Vagina (tissue), 2 donors: ENCODE data around the gene E2F1. TPM values are rescaled to one million over a fixed set of nuclear protein-coding genes. Genes with fewer than 3 reads are reported as not detected.

Experiments used
- DNase-seq, 2 donors: peaks; one replicate each; pipeline ENCODE4 v3.0.0-alpha.2; 2017; ENCODE audit errors: extremely low spot score in 2 of 2
- H3K27ac ChIP-seq: fragments of 200-600 bp; sonication (generic); one replicate; pipeline ENCODE4 v1.5.1; 2019
- H3K27me3 ChIP-seq: fragments of 200-600 bp; sonication (generic); one replicate; pipeline ENCODE4 v1.5.1; 2019
- H3K36me3 ChIP-seq, 2 donors: fragments of 200-600 bp; sonication (generic); one replicate each; pipeline ENCODE4 v1.5.1; 2017 to 2019
- H3K4me1 ChIP-seq: fragments of 200-600 bp; sonication (generic); one replicate; pipeline ENCODE4 v1.5.1; 2019
- H3K4me3 ChIP-seq, 2 donors: fragments of 200-600 bp; sonication (generic); 1 replicate in 1 of 2; 2 replicates in 1 of 2; pipeline ENCODE4 v1.5.1; 2016 to 2019
- H3K9me3 ChIP-seq: fragments of 200-600 bp; sonication (generic); one replicate; pipeline ENCODE4 v1.5.1; 2019
- POLR2A ChIP-seq, 2 donors: fragments of 450-650 bp; IDR thresholded peaks; one replicate each; pipeline ENCODE4 v1.6.1; 2017; ENCODE audit warnings: antibody characterized with exemption in 2 of 2, mild to moderate bottlenecking in 2 of 2, moderate library complexity in 2 of 2
- POLR2AphosphoS5 ChIP-seq, 2 donors: sonication (generic); formaldehyde crosslinking; IDR thresholded peaks; one replicate each; pipeline ENCODE4 v1.9.0; 2017; ENCODE audit warnings: antibody characterized with exemption in 2 of 2, mild to moderate bottlenecking in 2 of 2, low read depth in 1 of 2; ENCODE audit not compliant: insufficient read depth in 1 of 2
- intact Hi-C: fragments of 100-400 bp; cut with DNase I; formaldehyde crosslinking; loops from one replicate; pipeline ENCODE4 v1.15.1; 2023
- total RNA-seq: library from RNA; depleted of rRNA; stranded (reverse); fragments of >200 nt; gene quantifications from one replicate; pipeline ENCODE4 v1.2.3, GENCODE V29; 2016
- TF ChIP-seq, protein P1 (sequence below), 3 experiments: fragments of 450-650 bp in 2 of 3; fragments of 200-600 bp in 1 of 3; sonication (generic) in 1 of 3; IDR thresholded peaks; one replicate each; pipeline ENCODE4 v1.5.1; 2017 to 2019; ENCODE audit warnings: antibody characterized with exemption in 3 of 3, mild to moderate bottlenecking in 2 of 3, moderate library complexity in 2 of 3

The E2F1 gene, protein sequence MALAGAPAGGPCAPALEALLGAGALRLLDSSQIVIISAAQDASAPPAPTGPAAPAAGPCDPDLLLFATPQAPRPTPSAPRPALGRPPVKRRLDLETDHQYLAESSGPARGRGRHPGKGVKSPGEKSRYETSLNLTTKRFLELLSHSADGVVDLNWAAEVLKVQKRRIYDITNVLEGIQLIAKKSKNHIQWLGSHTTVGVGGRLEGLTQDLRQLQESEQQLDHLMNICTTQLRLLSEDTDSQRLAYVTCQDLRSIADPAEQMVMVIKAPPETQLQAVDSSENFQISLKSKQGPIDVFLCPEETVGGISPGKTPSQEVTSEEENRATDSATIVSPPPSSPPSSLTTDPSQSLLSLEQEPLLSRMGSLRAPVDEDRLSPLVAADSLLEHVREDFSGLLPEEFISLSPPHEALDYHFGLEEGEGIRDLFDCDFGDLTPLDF
- total RNA-seq = 0.49 TPM

DNA sequence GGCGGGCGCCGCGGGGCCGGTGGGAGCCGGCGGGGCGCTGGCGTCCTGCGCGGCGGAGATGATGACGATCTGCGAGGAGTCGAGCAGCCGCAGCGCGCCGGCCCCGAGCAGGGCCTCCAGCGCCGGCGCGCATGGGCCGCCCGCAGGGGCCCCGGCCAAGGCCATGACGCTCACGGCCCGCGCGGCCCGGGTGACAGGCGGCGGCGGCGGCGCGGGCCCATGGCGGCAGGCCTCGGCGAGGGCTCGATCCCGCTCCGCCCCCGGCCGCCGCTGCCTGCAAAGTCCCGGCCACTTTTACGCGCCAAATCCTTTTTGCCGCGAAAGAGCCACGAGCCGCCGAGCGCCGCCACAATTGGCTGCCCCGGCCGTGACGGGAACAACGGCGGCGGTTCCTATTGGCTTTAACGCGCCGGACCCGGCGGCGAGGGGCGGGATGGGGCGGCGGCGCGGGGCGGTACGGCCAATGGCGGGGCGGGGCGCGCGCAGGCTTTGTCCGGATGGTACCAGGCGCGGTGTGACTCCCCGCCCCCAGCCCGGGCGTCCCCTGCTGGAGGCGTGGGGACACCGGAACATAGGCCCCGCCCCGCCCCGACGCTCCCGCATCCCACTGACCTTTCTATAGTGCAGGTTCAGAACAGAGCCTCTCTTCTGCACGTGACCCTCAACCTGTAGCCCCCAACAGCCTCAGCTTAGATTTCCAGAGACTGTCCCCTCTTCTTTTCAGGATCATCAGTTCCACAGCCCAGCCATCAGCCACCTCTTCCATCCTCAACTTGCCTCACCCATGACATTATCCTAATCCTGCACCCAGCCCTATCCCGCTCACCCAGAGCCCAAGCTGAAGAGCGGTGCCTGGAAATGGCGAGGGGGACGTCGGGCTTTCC lies at the start of gene E2F1:
Gene E2F1 (minus strand): TSS at position 286 of the 884 bp plus-strand sequence. CDS start 121 bp downstream, at position 165.
- H3K4me1 ChIP-seq = peaks cover 19% of the 10 kb centered on the region
- intact Hi-C loops = no loop called here
- peak within 1 kb of the TSS; percentile 68 for H3K27ac ChIP-seq
- H3K9me3 ChIP-seq = no peaks in the 10 kb centered on the region
- H3K36me3 ChIP-seq = no peaks in the 10 kb centered on the region
- peak within 1 kb of the TSS; percentile 35 to 59 for H3K4me3 ChIP-seq
- DNase-seq = no peak
- no peak for TF ChIP-seq POLR2A (IDR thresholded peaks at IDR 0.05)
- TF ChIP-seq POLR2AphosphoS5 (IDR thresholded peaks at IDR 0.05; ENCODE audit: insufficient read depth in 1 of 2, low read depth in 1 of 2) = peak in 1 of 2 donors; percentile 42
- TF ChIP-seq, protein P1, sequence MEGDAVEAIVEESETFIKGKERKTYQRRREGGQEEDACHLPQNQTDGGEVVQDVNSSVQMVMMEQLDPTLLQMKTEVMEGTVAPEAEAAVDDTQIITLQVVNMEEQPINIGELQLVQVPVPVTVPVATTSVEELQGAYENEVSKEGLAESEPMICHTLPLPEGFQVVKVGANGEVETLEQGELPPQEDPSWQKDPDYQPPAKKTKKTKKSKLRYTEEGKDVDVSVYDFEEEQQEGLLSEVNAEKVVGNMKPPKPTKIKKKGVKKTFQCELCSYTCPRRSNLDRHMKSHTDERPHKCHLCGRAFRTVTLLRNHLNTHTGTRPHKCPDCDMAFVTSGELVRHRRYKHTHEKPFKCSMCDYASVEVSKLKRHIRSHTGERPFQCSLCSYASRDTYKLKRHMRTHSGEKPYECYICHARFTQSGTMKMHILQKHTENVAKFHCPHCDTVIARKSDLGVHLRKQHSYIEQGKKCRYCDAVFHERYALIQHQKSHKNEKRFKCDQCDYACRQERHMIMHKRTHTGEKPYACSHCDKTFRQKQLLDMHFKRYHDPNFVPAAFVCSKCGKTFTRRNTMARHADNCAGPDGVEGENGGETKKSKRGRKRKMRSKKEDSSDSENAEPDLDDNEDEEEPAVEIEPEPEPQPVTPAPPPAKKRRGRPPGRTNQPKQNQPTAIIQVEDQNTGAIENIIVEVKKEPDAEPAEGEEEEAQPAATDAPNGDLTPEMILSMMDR (IDR thresholded peaks at IDR 0.05) = peak; percentile 26 to 41 (median 34)
- H3K27me3 ChIP-seq = no peaks in the 10 kb centered on the region

DNA sequence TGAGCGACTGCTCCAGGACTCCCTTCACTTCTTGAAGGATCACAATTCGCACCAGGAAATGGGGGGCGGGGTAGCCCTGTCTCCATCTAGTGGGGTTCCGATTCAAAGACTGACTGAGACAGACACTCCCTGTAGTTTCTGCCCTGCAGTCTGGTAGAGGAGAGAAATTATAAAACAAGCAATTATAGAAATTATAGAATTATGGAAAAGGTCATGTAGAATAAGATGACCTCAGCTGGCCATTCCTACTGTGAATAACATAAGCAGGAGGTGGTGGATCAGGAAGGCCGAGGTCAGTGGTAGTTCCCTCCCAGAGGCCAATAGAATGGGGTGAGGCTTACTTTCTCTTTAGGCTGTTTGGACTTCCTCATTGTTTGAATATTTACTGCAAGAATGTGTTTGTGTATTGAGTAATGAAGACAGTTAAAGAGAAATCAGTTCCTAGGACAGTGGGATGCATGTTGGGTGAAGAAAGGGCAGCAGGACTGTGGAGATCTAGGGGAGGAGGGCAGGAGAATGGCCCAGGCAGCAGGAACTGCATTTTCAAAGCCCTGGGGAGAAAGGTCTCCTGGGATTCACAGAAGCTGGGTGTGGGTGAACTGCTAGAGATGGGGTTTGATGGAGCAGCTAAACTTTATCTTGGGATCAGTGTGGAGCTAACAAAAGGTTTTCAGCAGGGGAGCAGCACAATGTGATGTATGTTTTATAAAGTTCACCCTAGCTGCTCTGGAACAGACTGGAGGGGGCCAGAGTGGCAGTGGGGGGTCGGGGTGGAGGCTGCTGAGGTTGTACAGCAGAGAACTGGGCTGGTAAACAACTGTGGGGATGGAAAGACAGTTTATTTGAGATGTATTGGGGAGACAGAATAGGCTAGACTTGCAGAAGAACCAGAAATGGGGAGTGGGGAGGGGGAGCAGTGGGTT lies 47.7 kb upstream of the E2F1 start:
- H3K36me3 ChIP-seq = no peaks in the 10 kb centered on the region
- no peaks in the 10 kb centered on the region for H3K27me3 ChIP-seq
- TF ChIP-seq POLR2A (IDR thresholded peaks at IDR 0.05) = no peak
- TF ChIP-seq, protein P1 (IDR thresholded peaks at IDR 0.05) = no peak
- TF ChIP-seq POLR2AphosphoS5 (IDR thresholded peaks at IDR 0.05; ENCODE audit: insufficient read depth in 1 of 2, low read depth in 1 of 2) = peak in 1 of 2 donors; percentile 33
- DNase-seq = no peak
- peaks cover 31% of the 10 kb centered on the region for H3K4me1 ChIP-seq
- intact Hi-C loops = loop anchor here (10.0 kb wide), 1 partner anchor 59 kb away; the partner anchor contains the start of gene NECAB3
- no peak overlapping the region for H3K4me3 ChIP-seq
- peaks cover 11% of the 10 kb centered on the region for H3K9me3 ChIP-seq
- peak overlapping the region; percentile 91 for H3K27ac ChIP-seq

DNA sequence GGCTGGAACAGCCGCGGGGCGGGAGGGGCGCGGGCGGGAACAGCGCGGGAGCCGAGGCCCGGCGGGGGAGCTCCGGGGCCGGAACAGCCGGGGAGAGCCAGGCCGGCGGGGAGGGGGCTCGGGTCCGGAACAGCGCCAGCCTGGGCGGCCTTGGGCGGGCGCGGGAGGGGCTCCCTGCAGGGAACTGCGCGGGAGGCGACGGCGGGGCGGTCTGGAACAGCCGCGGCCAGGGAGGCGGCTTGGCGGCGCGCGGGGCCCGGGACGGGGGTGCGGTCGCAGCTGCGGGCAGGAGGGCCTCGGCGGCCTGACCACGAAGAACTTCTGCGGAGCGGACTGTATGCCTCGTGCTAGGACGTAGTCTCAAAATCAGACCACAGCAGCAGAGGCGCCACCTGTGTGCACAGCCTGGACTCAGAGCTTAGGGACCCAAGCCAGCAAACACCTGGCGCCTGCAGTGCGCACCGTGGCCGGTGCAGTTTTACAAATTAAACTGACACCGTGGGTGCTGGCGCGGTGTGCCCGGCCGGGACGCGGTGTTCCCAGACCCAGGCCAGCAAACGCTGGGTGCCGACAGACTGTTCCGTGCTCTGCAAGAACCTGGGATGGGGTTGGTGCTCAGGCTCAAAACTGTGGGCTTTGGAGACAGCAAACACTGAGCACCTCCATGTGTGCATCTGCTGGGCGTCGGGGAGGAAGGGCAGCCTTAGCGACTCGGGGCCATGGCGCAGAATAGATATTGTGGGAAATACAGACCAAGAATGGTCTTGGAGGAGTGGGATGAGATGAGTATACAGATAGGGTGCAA lies 46.2 kb upstream of the E2F1 start:
- intact Hi-C loops = loop anchor here (10.0 kb wide), 1 partner anchor 58 kb away; the partner anchor contains the start of gene NECAB3
- H3K4me1 ChIP-seq = peaks cover 31% of the 10 kb centered on the region
- peak overlapping the region; percentile 91 for H3K27ac ChIP-seq
- H3K36me3 ChIP-seq = no peaks in the 10 kb centered on the region
- peaks cover 11% of the 10 kb centered on the region for H3K9me3 ChIP-seq
- TF ChIP-seq, protein P1 (IDR thresholded peaks at IDR 0.05) = peak in 1 of 3 experiments; percentile 20
- TF ChIP-seq POLR2A (IDR thresholded peaks at IDR 0.05) = no peak
- TF ChIP-seq POLR2AphosphoS5 (IDR thresholded peaks at IDR 0.05; ENCODE audit: insufficient read depth in 1 of 2, low read depth in 1 of 2) = peak in 1 of 2 donors; percentile 41
- peak overlapping the region; percentile 49 to 58 for H3K4me3 ChIP-seq
- peak in 1 of 2 donors; percentile 87 for DNase-seq
- H3K27me3 ChIP-seq = no peaks in the 10 kb centered on the region

DNA sequence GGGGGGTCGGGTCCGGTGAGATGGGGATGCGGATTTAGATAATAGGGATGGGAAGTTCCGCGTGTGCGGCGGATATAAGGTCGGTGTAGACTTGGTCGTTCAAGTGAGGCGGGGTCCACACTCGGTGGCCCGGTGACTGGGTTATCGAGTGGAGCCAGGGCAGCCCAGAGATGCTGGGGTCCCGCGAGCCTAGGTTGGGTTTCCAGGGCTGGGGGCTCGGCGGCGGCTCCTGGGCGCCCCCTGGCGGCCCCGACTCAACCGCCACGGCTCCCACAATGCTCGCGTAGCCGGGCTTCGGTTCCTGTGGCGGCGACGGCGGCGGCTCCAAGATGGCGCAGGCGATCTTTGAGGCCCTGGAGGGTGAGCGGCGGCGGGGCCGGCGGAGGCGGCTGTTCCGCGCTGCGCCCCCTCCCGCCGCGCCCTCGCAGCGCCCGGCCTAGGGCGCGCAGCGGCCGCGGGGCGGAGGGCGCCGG lies 45.5 kb upstream of the E2F1 start, which contains the start of gene ZNF341:
Gene ZNF341 (plus strand): TSS at position 304 of the 473 bp plus-strand sequence. CDS start 26 bp downstream, at position 330.
- peaks cover 31% of the 10 kb centered on the region for H3K4me1 ChIP-seq
- TF ChIP-seq, protein P1 (IDR thresholded peaks at IDR 0.05) = peak; percentile 53 to 79 (median 76)
- TF ChIP-seq POLR2A (IDR thresholded peaks at IDR 0.05) = no peak
- peak in 1 of 2 donors; percentile 42 for TF ChIP-seq POLR2AphosphoS5 (IDR thresholded peaks at IDR 0.05; ENCODE audit: insufficient read depth in 1 of 2, low read depth in 1 of 2)
- no peak for DNase-seq
- intact Hi-C loops = loop anchor here (10.0 kb wide), 1 partner anchor 57 kb away; the partner anchor contains the start of gene NECAB3
- peak within 1 kb of the TSS; percentile 91 for H3K27ac ChIP-seq
- no peaks in the 10 kb centered on the region for H3K27me3 ChIP-seq
- H3K9me3 ChIP-seq = peaks cover 6% of the 10 kb centered on the region
- H3K36me3 ChIP-seq = no peaks in the 10 kb centered on the region
- peak within 1 kb of the TSS; percentile 49 to 58 for H3K4me3 ChIP-seq
